ENCODE results near the gene RASGRP2.
"Not testable (repeated sequence)": the region's sequence is repeated elsewhere in the genome, so short reads cannot be mapped to it uniquely, and the experiment has no call there.

RASGRP2 gene

DNA sequence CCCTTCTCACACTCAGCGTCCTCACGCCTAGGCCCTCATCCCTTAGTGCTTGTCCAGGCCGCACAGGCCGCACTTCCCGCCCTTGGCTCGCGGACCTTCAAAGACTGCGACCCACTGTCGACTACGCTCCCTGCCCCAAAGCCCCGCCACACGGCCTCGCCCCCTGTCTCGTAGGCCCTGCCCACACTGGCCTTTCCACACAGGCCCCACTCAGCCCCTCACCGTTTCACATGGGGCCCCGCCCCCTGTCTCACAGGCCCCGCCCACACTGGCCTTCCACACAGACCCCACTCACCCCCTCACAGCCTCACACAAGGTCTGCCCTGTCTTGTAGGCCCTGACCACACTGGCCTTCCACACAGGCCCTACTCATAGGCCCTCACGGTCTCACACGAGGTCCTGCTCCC, 32.0 kb downstream of the RASGRP2 start:
- DNase-seq (ENCODE audit: low spot score): no peak
- in situ Hi-C loops (cut with MboI; ENCODE audit: low pct_unique_long_range_greater_than_20kb, low sequenced_read_pairs, unreplicated experiment): no loop called here
- TF ChIP-seq, protein P1, sequence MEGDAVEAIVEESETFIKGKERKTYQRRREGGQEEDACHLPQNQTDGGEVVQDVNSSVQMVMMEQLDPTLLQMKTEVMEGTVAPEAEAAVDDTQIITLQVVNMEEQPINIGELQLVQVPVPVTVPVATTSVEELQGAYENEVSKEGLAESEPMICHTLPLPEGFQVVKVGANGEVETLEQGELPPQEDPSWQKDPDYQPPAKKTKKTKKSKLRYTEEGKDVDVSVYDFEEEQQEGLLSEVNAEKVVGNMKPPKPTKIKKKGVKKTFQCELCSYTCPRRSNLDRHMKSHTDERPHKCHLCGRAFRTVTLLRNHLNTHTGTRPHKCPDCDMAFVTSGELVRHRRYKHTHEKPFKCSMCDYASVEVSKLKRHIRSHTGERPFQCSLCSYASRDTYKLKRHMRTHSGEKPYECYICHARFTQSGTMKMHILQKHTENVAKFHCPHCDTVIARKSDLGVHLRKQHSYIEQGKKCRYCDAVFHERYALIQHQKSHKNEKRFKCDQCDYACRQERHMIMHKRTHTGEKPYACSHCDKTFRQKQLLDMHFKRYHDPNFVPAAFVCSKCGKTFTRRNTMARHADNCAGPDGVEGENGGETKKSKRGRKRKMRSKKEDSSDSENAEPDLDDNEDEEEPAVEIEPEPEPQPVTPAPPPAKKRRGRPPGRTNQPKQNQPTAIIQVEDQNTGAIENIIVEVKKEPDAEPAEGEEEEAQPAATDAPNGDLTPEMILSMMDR (IDR thresholded peaks at IDR 0.05; ENCODE audit: extremely low read depth, insufficient read depth, missing control alignments): no peak

DNA sequence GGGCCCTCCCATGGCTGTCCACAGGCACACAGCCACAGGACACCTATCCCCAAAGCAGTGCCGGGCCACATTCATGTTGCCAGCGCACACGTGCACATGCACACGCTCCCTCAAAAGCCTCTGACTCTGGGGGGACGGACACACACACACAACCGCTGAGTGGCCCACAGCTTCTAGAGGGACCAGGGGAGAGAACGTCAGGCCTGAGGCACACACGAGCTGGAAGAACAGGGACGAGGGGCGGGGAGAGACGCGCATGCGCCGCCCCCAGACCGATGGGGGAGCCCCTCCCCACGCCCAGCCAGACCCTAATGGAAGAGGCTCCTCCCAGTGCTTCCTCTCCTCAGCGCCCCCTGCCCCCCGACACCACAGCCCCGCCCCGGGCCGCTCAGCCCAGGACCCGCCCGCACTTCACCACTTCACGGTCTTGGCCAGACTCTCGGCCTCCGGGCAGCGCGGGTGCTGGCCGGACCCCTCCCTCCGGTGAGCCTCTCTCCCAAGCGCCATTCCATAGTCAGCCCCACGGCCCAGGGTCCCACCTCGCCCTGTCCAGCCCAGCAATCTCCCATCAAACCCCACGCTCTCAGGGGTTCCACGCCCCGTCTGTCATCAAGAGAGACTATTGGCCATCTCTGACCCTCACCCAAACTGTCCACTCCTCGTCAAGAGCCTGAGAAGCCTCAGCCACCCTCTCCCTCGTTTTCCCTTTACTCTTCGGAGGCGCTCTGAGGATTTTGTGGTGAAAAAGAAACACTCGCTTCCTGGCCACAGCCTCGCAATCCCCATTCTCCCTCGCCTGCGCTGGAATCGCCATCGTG, 32.6 kb downstream of the RASGRP2 start:
- DNase-seq (ENCODE audit: low spot score): no peak
- TF ChIP-seq, protein P1 (IDR thresholded peaks at IDR 0.05; ENCODE audit: extremely low read depth, insufficient read depth, missing control alignments): no peak
- in situ Hi-C loops (cut with MboI; ENCODE audit: low pct_unique_long_range_greater_than_20kb, low sequenced_read_pairs, unreplicated experiment): no loop called here

DNA sequence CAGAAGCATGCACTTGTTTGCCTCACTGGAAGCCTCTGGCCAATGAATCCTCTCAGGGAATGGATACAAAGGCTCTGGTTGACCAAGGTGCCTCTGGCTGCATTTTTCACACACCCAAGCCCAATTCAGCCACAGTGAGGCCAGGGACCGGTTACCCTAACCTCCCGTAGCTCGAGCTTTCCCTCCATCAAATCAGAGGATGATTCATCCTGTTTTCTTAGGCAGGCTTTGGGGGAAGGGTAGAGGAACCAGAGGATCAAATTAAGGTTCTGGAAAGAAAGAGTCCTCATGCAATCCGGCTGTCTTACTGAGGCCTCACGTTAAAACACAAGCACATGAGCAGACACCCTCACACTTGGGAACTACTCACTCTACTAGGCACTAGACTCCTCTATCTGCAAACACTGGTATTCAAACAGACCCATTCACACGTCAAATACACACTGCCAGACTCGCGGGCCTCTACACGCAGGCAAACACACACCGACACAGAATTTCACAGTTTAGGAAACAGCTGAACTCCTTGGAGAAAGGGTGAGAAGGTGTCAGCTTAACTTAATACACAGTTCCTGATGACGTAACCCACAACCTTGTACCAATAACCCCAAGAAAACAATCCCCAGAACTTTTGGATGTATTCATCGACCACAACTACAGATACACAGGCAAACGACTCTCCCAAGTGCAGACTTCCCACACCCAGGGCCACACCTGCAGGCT, 33.4 kb downstream of the RASGRP2 start:
- in situ Hi-C loops (cut with MboI; ENCODE audit: low pct_unique_long_range_greater_than_20kb, low sequenced_read_pairs, unreplicated experiment): no loop called here
- TF ChIP-seq, protein P1 (IDR thresholded peaks at IDR 0.05; ENCODE audit: extremely low read depth, insufficient read depth, missing control alignments): no peak
- DNase-seq (ENCODE audit: low spot score): no peak

DNA sequence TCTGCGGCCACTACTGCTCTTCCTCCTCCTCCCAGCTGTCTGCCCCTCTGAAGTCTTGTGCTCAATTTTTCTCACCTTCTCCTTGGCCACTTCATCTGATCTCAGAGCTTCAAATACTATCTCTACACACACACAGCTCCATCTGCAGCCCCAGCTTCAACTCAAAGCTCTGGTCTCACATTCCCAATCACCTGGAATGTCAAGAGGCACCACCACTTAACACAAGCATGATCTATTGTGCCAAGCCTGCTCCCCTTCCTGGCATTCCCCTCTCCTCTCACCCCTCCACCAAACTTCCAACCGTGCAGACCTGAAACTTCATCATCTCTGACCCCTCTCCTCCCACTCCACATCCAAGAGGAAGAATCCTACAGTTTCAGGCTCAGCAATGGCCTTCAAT, 38.4 kb downstream of the RASGRP2 start:
- in situ Hi-C loops (cut with MboI; ENCODE audit: low pct_unique_long_range_greater_than_20kb, low sequenced_read_pairs, unreplicated experiment): no loop called here
- no peak for DNase-seq (ENCODE audit: low spot score)
- TF ChIP-seq, protein P1 (IDR thresholded peaks at IDR 0.05; ENCODE audit: extremely low read depth, insufficient read depth, missing control alignments): no peak

DNA sequence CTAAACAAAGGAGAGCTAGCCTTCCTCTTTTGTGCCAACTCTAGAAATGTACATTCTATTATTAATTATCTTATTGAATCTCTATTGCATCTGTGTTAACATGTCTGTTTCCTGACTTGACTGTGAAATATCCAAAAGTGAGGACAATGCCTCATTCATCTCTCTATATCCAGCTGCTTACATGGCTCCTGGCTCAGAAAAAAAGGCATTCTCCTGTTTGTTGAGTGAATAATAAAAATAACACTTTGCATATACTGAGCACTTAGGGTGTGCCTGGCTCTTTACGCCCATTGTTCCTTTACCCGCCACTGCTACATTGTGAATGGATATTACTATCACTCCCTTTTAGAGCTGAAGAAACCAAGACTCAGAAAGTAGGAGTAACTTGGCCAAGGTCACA, 40.9 kb downstream of the RASGRP2 start:
- DNase-seq (ENCODE audit: low spot score): no peak
- TF ChIP-seq, protein P1 (IDR thresholded peaks at IDR 0.05; ENCODE audit: extremely low read depth, insufficient read depth, missing control alignments): no peak
- in situ Hi-C loops (cut with MboI; ENCODE audit: low pct_unique_long_range_greater_than_20kb, low sequenced_read_pairs, unreplicated experiment): no loop called here

DNA sequence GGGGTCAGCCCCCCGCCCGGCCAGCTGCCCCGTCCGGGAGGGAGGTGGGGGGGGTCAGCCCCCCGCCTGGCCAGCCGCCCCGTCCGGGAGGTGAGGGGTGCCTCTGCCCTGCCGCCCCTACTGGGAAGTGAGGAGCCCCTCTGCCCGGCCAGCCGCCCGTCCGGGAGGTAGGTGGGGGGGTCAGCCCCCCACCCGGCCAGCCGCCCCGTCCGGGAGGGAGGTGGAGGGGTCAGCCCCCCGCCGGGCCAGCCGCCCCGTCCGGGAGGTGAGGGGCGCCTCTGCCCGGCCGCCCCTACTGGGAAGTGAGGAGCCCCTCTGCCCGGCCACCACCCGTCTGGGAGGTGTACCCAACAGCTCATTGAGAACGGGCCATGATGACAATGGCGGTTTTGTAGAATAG, 42.0 kb downstream of the RASGRP2 start:
- DNase-seq (ENCODE audit: low spot score); in situ Hi-C loops (cut with MboI; ENCODE audit: low pct_unique_long_range_greater_than_20kb, low sequenced_read_pairs, unreplicated experiment): not testable (repeated sequence)

DNA sequence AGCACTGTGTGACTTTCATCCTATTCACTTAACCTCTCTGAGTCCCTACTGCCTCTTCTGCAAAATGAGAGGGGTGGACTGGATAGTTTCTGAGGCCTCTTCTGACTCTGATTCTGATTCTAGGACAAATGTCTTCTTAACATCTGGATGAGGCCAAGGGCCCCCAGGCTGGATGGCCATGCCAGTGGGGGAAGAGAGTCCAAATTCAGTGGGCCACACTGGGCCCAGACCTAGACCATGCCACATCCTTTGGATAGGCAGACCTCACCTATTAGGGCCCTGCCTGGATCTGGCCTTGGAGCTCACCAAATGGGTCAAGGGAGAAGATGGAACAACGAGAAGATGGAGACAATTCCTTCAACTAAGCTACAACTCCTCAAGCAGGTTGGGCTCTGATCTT, 45.5 kb downstream of the RASGRP2 start:
- no peak for DNase-seq (ENCODE audit: low spot score)
- in situ Hi-C loops (cut with MboI; ENCODE audit: low pct_unique_long_range_greater_than_20kb, low sequenced_read_pairs, unreplicated experiment): no loop called here
- TF ChIP-seq, protein P1 (IDR thresholded peaks at IDR 0.05; ENCODE audit: extremely low read depth, insufficient read depth, missing control alignments): no peak

Measured in GM13977 (cell line).